HS-5 (cell line): Measurements from ENCODE around the gene CALHM3.

Experiments
- DNase-seq: peaks from one replicate; pipeline ENCODE4 v3.0.0-alpha.2; 2012; ENCODE audit warnings: low read depth

CALHM3 gene

DNA sequence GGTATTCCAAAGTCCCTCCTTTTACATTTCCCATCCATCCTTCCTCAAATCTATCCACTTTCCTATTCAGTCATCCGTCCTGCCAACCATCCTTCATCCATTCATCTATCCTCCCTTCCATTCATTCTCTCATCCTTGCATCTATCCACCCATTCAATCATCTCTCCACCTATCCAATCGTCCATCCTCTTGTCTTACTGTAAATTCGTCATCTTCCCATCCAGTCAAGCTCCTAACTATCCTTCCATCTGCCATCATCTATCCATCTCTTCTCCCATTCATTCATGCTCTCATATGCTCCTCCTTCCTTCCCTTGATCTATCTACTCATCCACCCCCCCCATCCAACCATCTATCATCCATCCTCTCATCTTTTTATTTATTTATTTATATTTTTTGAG lies 5.0 kb downstream of the CALHM3 start:
- no peak for DNase-seq

DNA sequence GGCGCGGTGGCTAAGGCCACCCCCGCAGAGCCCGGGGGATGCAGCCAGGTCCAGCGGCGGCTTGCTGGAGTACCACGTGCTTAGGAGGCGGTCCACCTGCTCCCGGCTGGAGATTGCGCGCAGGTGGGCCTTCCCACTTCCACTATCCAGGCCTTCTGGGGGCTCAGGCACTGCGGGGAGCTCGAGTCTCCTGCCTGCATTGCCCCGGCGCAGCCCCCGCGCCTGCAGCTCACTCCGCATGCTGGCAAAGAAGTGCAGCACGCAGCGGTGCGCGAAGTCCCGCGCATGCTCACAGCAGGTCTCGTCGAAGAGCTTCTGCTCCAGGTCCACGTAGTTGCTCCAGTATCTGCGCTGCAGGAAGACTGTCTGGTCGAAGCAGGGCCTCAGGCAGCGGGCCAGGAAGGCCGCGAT lies 5.8 kb downstream of the CALHM3 start:
- DNase-seq: no peak

- no peak for DNase-seq
These were observed 7.0 kb downstream of the CALHM3 start for GRCh38 chr10:103472005-103472404.

DNA sequence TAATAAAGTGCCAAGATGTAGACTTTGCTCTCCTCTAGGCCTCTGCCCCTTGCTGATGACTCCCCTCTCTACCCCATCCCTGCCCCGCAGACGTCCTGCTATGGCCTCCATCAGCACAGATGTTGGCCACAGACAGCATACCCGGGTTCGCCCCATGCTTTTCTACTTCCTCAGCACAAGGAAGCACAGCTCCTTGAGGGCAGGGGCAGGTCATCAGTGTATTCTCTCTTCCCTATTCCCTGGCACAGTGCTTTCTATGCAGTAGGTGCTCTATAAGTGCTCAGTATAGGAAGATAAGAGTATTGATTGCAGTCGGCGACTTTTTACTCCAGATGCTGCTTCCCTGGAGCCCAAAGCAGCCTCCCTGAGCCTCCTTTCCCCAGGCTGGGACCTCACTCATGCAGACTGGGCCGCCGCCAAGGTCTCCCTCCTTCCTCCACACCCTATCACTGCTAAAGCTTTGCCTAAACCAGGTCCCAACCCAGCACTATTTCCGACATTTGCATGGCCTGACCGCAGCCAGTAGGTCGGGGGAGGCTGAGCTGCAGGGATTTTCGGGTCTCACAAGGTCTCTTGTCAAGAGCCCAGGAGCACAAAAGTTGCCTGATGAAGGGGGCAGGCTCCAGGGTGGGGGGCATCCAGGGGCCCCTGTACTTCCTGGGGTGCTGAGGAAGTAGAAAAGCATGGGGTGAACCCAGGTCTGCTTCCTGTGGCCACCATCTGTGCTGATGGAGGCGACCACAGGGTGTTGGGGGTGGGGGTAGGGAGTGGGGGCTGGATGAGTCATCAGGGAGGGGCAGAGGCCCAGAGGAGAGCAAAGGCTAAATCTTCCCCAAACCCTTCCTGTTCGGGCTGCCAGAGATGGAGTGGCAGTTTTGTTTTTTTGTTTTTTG lies 8.0 kb downstream of the CALHM3 start:
- no peak for DNase-seq

- no peak for DNase-seq
These were observed 9.8 kb downstream of the CALHM3 start for GRCh38 chr10:103469201-103469600.

GRCh38 chr10:103467406-103467805 lies 11.6 kb downstream of the CALHM3 start:
- DNase-seq: no peak

DNA sequence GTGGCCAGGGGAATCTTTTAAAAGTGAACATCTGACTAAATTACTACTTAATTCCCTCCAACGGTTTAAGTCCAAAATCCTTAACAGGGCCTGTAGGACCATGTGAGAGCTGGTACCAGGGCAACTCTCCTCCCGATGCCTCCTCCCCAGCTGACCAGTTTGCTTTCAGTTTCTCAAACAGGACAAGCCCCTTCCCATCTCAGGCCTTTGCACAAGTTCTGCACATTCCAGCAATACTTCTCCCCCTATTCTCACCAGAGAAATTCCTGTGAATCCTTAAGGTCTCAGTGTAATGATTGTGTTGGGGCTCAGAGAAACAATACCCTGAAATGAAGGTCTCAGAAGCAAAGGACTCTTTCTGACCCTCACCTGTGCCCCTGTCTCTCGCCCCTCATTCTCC lies 12.3 kb downstream of the CALHM3 start:
- DNase-seq: no peak

DNA sequence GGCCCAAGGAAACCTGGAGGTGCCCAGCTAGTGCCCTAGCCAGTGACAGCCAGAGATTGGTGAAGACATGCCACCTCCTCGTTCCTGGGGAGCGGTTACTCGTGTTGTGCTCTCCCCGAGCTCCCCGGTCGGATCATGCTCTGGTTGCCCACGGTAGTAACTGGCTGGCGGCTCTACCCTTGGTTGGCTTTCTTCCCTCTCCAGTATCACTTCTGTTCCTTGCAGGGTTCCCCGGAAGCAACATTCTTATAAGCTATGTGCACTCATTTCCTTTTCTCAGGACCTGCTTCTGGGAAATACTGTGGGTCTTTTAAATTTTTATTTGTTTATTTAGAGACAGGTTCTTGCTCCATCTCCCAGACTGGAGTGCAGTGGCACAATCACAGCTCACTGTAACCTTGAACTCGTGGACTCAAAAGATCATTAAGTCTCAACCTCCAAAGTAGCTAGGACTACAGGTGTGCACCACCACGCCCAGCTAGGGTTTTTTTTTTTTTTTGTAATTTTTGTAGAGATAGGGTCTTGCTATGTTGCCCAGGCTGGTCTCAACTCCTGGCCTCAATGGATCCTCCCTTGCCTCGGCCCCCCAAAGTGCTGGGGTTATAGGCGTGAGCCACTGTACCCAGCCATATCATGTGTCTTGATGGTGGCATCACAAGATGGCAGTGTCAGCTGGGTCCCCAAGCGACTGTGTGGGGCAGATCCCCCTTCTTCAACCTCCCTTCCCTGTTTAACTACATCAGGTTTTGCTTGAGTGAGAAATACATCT lies 13.4 kb downstream of the CALHM3 start:
- DNase-seq: no peak

DNA sequence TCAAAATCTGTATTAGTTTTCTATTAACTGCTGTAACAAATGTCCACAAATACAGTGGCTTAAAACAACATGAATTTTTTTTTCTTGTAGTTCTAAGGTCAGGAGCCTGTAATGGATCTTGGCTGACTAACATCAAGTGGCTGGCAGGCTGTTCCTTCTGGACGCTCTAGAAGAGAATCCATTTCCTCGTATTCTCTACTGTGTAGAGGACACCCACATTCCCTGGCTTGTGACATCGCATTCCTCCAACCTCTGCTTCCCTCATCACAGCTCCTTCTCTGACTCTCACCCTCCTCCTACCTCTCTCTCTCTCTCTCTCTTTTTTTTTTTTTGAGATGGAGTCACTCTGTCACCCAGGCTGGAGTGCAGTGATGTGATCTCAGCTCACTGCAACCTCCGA lies 15.5 kb downstream of the CALHM3 start:
- no peak for DNase-seq

DNA sequence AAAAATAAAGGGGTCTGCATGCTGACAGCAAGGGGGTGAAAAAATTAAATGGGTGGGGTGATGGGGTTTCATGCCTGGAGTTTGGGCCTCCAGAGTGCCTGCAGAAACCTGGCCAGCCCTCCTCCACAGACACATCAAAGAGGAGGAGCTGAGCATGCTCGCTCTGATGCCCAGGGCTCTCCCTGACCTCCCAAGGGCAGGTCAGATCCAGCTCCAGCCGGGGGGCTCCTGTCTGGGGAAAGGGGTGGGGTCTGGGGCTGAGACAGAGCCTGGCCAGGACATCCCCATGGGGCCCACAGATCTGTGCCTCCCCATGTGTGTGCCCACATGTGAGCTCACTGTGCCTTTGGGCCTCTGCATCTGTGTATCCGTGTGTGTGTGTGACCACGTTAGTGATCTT lies 19.4 kb downstream of the CALHM3 start:
- DNase-seq: no peak

GRCh38 chr10:103458720-103459119 lies 20.3 kb downstream of the CALHM3 start, which contains the start of gene CALHM1:
Gene CALHM1 (minus strand): TSS chr10:103458900. CDS start chr10:103458751, 149 bp downstream.
- DNase-seq: no peak

DNA sequence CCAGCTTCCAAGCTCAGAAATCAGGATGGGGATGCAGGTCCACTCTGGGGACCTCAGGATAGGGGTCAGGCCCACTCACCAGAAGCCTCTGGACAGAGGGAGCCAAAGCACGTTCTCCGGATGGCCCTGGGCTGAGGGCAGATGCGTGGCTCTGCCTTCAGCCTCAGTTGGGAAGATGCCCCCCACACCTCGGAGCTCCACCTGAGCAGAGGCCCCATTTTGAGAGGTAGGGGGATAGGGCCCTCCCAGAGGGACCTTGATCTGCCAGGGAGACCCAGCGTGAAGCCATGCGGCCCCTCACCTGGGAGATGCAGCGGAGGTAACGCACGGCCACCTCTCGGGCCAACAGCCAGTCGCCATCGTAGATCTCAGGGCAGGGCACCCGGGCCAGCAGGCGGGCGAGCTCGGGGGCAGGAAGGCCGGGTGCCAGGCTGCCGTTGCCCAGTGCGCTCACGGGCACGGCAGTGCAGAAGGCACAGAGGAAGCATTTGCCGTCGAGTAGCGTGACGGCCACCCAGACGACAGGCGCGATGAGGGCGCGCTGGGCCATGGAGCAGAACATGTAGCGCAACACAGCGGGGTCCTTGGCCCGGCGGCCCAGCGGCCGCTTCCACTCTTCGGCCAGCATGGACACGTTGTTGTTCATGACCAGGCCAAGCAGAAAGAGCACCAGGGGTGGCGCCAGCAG lies 21.0 kb downstream of the CALHM3 start:
- DNase-seq: no peak

GRCh38 chr10:103457176-103457712 lies 21.8 kb downstream of the CALHM3 start:
- no peak for DNase-seq

- DNase-seq: no peak
These were observed 22.9 kb downstream of the CALHM3 start for GRCh38 chr10:103456074-103456660.

DNA sequence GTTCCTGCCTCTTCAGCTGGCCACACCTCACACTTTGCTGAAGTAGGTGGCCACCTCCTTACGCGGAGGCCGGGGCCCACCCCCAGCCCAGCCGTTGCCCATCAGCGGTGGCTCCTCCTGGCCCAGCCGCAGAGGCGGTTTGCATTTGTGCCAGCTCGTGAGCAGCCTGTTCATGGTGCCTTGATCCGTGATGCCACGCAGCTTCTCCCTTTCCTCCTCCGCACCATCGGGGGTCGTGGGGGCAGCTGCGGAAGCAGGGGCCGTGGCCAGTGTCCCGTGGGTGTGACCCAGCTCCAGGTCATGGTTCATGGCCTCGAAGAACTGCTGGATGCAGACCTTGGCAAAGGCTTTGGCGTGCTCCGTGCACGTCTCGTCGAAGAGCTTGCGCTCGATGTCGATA lies 23.8 kb downstream of the CALHM3 start:
- DNase-seq: no peak

- DNase-seq: no peak
These were observed 25.0 kb downstream of the CALHM3 start for GRCh38 chr10:103454026-103454425.

DNA sequence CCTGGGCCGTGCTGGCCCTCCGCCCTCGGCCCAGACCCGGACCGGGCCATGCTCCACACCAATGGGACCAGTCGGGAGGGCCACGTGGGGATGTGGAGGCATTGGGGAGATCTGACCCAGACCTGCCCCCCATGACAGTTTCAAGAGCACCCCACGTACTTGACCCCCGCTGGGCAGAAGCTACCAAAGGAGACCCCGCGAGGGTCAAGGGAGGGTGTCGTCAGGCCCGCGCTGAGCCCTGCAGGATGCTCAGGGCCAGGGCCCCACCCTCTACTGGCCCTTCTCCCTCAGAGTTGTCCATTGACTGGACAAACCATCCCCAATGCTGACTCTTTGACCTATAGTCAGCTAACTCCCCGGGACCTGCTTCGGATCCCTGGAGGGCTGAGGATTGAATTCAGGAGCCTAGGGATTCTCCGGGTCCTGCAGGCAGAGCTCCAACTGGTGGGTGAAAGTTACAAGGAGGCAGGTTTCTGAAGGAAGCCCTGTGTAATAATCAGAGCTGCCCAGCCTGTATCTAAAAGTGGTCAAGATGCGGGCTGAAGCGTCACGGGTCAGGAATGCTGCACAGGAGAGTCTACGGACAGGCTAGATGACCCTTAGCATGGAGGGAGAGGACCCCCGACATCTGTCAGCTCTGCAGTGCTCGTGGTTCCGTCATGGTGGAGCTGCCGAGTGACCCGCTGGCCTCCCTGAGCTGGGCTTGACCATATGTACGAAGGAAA lies 26.4 kb downstream of the CALHM3 start:
- DNase-seq: no peak

- DNase-seq: no peak
These were observed 27.1 kb downstream of the CALHM3 start, which contains the start of gene CALHM2 for GRCh38 chr10:103451831-103452505. Gene CALHM2 (minus strand): TSS chr10:103452370. CDS start chr10:103449941, 2,429 bp downstream.

DNA sequence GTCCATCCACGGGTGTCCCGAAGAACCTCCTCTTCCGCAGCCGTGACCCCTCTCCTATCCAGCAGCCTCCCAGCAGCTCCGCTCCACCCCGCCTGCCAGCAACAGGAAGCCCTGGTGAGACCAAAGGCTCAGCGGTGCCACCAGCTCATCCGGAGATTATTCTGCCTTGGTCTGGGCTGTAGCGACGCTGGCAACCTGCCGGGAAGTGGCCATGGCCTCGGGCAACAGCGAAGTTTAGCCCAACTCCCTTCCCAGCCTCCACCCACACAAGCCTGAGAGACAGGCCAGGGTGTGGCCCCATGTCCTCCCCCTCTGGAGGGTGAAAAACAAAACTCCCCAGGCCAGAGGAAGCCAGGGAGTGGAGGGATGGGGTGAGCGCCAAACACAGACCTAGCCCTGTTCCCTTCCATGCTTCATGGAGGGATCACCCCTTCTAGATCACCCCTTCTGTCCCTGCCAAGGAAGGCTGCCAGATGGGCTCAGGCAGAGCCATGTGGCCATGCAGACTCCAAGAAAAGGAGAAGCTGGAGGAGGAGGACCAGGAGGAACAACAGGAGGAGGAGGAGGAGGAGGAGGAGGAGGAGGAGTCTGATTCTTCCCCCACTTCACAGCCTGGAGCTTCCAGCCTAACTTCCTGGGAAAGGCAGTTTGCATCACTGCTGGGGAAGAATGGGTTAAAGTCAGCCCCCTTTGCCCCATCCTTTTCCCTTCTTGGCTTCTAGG lies 27.8 kb downstream of the CALHM3 start:
- no peak for DNase-seq

DNA sequence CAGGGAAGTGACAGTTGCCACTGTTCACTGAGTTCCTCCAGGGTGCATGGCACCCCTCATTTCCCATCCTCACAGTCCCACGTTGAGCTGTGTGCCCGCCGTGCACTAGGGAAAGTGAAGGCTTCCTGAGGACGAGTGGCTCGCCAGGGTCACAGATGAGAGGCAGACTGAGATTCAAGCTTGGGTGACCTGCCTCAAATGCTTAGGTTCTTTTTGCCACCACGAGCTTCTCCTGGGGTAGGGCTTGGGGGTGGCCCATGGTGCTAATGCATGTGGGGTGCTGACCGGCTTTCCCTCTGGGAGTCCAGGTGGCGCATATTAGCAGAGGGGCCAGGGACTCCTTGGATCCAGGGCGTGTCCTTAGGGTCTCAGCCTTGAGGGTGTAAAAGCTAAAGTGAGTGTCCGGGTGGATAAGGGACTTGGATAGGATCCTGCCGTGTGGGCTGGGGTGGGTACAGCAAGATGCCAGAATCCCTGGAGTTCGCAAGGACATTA lies 28.8 kb downstream of the CALHM3 start:
- no peak for DNase-seq
